ENCODE data around the gene LRP6. TPM values are rescaled to one million over a fixed set of nuclear protein-coding genes. Genes with fewer than 3 reads are reported as not detected.

Gene LRP6
- total RNA-seq, 1 donor from 2014 or later, result 1.4 TPM

- Mint-ChIP-seq H3K4me3 (no peak overlapping the region), H3K36me3 (ENCODE audit: low read depth) (no peaks in the 10 kb centered on the region), H3K27me3 (peaks cover 14% of the 10 kb centered on the region), H3K27ac (no peak overlapping the region), H3K9me3 (no peaks in the 10 kb centered on the region), H3K4me1 (peaks cover 12% of the 10 kb centered on the region)
- ChIA-PET POLR2A (no interaction called here), CTCF (no interaction called here)
- intact Hi-C loops (cut with micrococcal nuclease), result no loop called here
- TF ChIP-seq, protein P1, sequence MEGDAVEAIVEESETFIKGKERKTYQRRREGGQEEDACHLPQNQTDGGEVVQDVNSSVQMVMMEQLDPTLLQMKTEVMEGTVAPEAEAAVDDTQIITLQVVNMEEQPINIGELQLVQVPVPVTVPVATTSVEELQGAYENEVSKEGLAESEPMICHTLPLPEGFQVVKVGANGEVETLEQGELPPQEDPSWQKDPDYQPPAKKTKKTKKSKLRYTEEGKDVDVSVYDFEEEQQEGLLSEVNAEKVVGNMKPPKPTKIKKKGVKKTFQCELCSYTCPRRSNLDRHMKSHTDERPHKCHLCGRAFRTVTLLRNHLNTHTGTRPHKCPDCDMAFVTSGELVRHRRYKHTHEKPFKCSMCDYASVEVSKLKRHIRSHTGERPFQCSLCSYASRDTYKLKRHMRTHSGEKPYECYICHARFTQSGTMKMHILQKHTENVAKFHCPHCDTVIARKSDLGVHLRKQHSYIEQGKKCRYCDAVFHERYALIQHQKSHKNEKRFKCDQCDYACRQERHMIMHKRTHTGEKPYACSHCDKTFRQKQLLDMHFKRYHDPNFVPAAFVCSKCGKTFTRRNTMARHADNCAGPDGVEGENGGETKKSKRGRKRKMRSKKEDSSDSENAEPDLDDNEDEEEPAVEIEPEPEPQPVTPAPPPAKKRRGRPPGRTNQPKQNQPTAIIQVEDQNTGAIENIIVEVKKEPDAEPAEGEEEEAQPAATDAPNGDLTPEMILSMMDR (IDR thresholded peaks at IDR 0.05), result no peak
- ATAC-seq (ENCODE audit: low read depth) (no peak), DNase-seq (no peak)
These were observed 196.9 kb downstream of the LRP6 start for GRCh38 chr12:12069821-12070548.

- ChIA-PET CTCF (no interaction called here), POLR2A (no interaction called here)
- no peak overlapping the region for H3K4me3 Mint-ChIP-seq
- no peaks in the 10 kb centered on the region for H3K9me3 Mint-ChIP-seq
- H3K27me3 Mint-ChIP-seq, result peaks cover 14% of the 10 kb centered on the region
- H3K27ac Mint-ChIP-seq, result no peak overlapping the region
- TF ChIP-seq, protein P1 (IDR thresholded peaks at IDR 0.05), result no peak
- H3K36me3 Mint-ChIP-seq (ENCODE audit: low read depth), result no peaks in the 10 kb centered on the region
- intact Hi-C loops (cut with micrococcal nuclease), result no loop called here
- no peak for ATAC-seq (ENCODE audit: low read depth)
- H3K4me1 Mint-ChIP-seq, result peaks cover 12% of the 10 kb centered on the region
- DNase-seq, result no peak
These were observed 198.1 kb downstream of the LRP6 start for GRCh38 chr12:12068751-12069150.

Other genes with a start within 250 kb of the LRP6 start
- not detected in 2 replicates for gene BCL2L14, start 196.1 kb downstream of the LRP6 start, total RNA-seq
- 0.86 and 1.5 TPM in 2 replicates for gene MANSC1, start 83.2 kb upstream of the LRP6 start, total RNA-seq
- gene BORCS5, start 90.0 kb upstream of the LRP6 start, total RNA-seq, result 19.5 and 22.7 TPM in 2 replicates

Data from activated B cell treated with CpG ODN at 0.5 μM for 24 hours (primary cell).